H1 (cell line): ENCODE results near the gene CIRBP. TPM values are rescaled to one million over a fixed set of nuclear protein-coding genes. Genes with fewer than 3 reads are reported as not detected.

ENCODE experiments used
- RBBP5 ChIP-seq: IDR thresholded peaks from 2 replicates; pipeline ENCODE4 v1.7.1; 2012; ENCODE audit warnings: low read depth, mild to moderate bottlenecking, inconsistent platforms, low read length, moderate library complexity, borderline replicate concordance
- SIN3A ChIP-seq, 2 experiments: IDR thresholded peaks in 1 of 2; conservative IDR thresholded peaks in 1 of 2; 2 replicates each; pipeline ENCODE4 v1.6.1; 2011 to 2012; ENCODE audit warnings: low read length in 2 of 2, improper control_type of control experiment in 1 of 2, low read depth in 1 of 2, mild to moderate bottlenecking in 1 of 2
- TAF1 ChIP-seq: IDR thresholded peaks from 2 replicates; pipeline ENCODE4 v1.6.1; 2011; ENCODE audit warnings: mild to moderate bottlenecking, low read depth, low read length
- polyA plus RNA-seq, 7 experiments: library from polyadenylated mRNA; depleted of rRNA in 3 of 7; stranded (reverse) in 5 of 7; unstranded in 2 of 7; fragments of >200 nt in 5 of 7; fragments of 200-250 nt in 2 of 7; gene quantifications; 1 replicate in 5 of 7; 2 replicates in 1 of 7; 4 replicates in 1 of 7; pipeline versions ENCODE4 v1.2.1 to v1.2.3, GENCODE V29; 2011 to 2013; ENCODE audit warnings: missing spikeins in 2 of 7, mixed read lengths in 2 of 7
- total RNA-seq: library from RNA; stranded (reverse); fragmentation: NEBNext Ultra II Directional; extraction: Animal tissue kit (Norgen Biotek cat#: 25700); gene quantifications from 2 replicates; pipeline ENCODE4 v1.2.1, GENCODE V29; 2021

The CIRBP gene
- total and polyA plus RNA-seq, 2 of the 8 experiments (the other 6 are each of a cell fraction or from before 2014, with no cell fraction given): 175 to 199 TPM

DNA sequence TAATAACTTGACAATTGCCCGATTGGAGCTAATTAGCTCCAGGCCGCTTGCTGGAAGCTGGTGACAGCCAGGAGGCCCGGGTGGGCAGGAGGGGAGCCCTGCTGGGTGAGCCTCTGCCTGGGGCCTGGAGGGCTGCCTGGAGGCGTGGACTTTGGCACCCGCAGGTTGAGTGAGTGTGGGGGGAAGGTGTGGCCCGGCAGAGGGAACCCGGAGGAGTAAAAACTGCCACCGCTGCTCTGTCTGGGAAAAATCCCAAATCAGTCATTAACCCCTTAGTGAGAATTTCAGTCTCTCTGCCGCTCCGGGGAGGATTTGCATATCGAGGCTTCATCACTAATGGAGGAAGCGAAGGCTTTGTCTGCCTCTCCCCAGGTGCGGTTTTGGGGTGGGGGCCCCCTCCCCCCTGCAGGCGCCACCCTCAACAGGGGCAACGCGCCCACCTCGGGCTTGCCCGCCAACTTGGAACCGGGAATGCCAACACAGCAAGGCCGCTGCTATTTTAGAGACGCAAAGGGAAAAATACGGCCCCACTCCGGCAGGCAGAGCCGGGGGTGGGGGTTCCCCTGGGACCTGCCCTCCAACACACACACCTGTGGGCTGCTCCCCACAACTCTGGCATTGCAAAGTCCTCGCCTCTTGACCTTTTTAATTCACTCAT, 22.8 kb downstream of the CIRBP start (continued):
- no peak for TF ChIP-seq RBBP5
- no peak for TF ChIP-seq SIN3A (conservative IDR thresholded peaks at IDR 0.05 in 1 of 2, IDR thresholded peaks at IDR 0.05 in 1 of 2; ENCODE audit: low read depth in 1 of 2, low read length in 2 of 2)
- no peak for TF ChIP-seq TAF1
- TF ChIP-seq, all 59 proteins: peak for 0
